H9 (cell line): Measurements from ENCODE around the gene STXBP5L. TPM values are rescaled to one million over a fixed set of nuclear protein-coding genes. Genes with fewer than 3 reads are reported as not detected.
"Not testable (repeated sequence)": the region's sequence is repeated elsewhere in the genome, so short reads cannot be mapped to it uniquely, and the experiment has no call there.

Experiments used
- DNase-seq: peaks from one replicate; pipeline ENCODE4 v3.0.0-alpha.2; 2017
- H2AFZ ChIP-seq: one replicate; pipeline ENCODE4 v1.6.1; 2013; ENCODE audit warnings: mild to moderate bottlenecking, low read length, control low read depth, moderate library complexity
- H2AK5ac ChIP-seq: 2 replicates; pipeline ENCODE4 v1.6.1; 2013; ENCODE audit warnings: low read length, control low read depth, mixed read lengths; ENCODE audit not compliant: insufficient read length
- H2BK120ac ChIP-seq: one replicate; pipeline ENCODE4 v1.6.1; 2013; ENCODE audit warnings: low read depth, mild to moderate bottlenecking, low read length, control low read depth, inconsistent platforms; ENCODE audit not compliant: poor library complexity, severe bottlenecking
- H2BK12ac ChIP-seq: 2 replicates; pipeline ENCODE4 v1.6.1; 2013; ENCODE audit warnings: low read length, control low read depth, mixed read lengths, low read depth; ENCODE audit not compliant: insufficient read length
- H2BK15ac ChIP-seq: 2 replicates; pipeline ENCODE4 v1.6.1; 2013; ENCODE audit warnings: low read depth, low read length, control low read depth
- H2BK20ac ChIP-seq: one replicate; pipeline ENCODE4 v1.6.1; 2013; ENCODE audit warnings: low read depth, mild to moderate bottlenecking, low read length, control low read depth, inconsistent platforms; ENCODE audit not compliant: poor library complexity, severe bottlenecking
- H2BK5ac ChIP-seq: 2 replicates; pipeline ENCODE4 v1.6.1; 2013; ENCODE audit warnings: low read length, control low read depth, mixed read lengths; ENCODE audit not compliant: insufficient read length
- H3K14ac ChIP-seq: 2 replicates; pipeline ENCODE4 v1.6.1; 2013; ENCODE audit warnings: low read length, control low read depth; ENCODE audit not compliant: insufficient read depth
- H3K18ac ChIP-seq: 2 replicates; pipeline ENCODE4 v1.6.1; 2013; ENCODE audit warnings: low read depth, mild to moderate bottlenecking, mixed read lengths, low read length, control low read depth; ENCODE audit not compliant: insufficient read length
- H3K23ac ChIP-seq: 2 replicates; pipeline ENCODE4 v1.6.1; 2013; ENCODE audit warnings: low read length, control low read depth, mixed read lengths, low read depth; ENCODE audit not compliant: insufficient read length
- H3K23me2 ChIP-seq: 2 replicates; pipeline ENCODE4 v1.6.1; 2013; ENCODE audit warnings: low read depth, mild to moderate bottlenecking, mixed read lengths, low read length, control low read depth; ENCODE audit not compliant: insufficient read length, poor library complexity, severe bottlenecking
- H3K27ac ChIP-seq: 2 replicates; pipeline ENCODE4 v1.5.1; 2013; ENCODE audit warnings: low read length, control low read depth, mixed read lengths, low read depth; ENCODE audit not compliant: insufficient read length
- H3K27me3 ChIP-seq: 2 replicates; pipeline ENCODE4 v1.6.1; 2013; ENCODE audit warnings: low read length, control low read depth, inconsistent platforms; ENCODE audit not compliant: insufficient read depth
- H3K4ac ChIP-seq: 2 replicates; pipeline ENCODE4 v1.6.1; 2013; ENCODE audit warnings: low read depth, mild to moderate bottlenecking, control low read depth, inconsistent platforms, low read length, moderate library complexity
- H3K4me1 ChIP-seq: 2 replicates; pipeline ENCODE4 v1.6.1; 2013; ENCODE audit warnings: low read length, control low read depth, inconsistent platforms; ENCODE audit not compliant: insufficient read depth
- H3K4me2 ChIP-seq: 2 replicates; pipeline ENCODE4 v1.6.1; 2013; ENCODE audit warnings: low read length, control low read depth, mixed read lengths; ENCODE audit not compliant: insufficient read length, insufficient read depth
- H3K56ac ChIP-seq: 2 replicates; pipeline ENCODE4 v1.6.1; 2013; ENCODE audit warnings: low read depth, mild to moderate bottlenecking, mixed read lengths, low read length, control low read depth; ENCODE audit not compliant: insufficient read length
- H3K79me1 ChIP-seq: 2 replicates; pipeline ENCODE4 v1.6.1; 2013; ENCODE audit warnings: low read depth, mild to moderate bottlenecking, moderate library complexity, low read length, control low read depth, inconsistent platforms; ENCODE audit not compliant: insufficient read depth, poor library complexity, severe bottlenecking
- H3K79me2 ChIP-seq: 2 replicates; pipeline ENCODE4 v1.6.1; 2013; ENCODE audit warnings: low read length, control low read depth, inconsistent platforms; ENCODE audit not compliant: insufficient read depth
- H3K9ac ChIP-seq: 2 replicates; pipeline ENCODE4 v1.6.1; 2013; ENCODE audit warnings: low read length, control low read depth, mixed read lengths; ENCODE audit not compliant: insufficient read length; ENCODE audit errors: extremely low read depth
- H3K9me3 ChIP-seq: one replicate; pipeline ENCODE4 v1.6.1; 2013; ENCODE audit warnings: low read depth, low read length, inconsistent platforms; ENCODE audit not compliant: control insufficient read depth
- H3T11ph ChIP-seq: one replicate; pipeline ENCODE4 v1.6.1; 2013; ENCODE audit warnings: mild to moderate bottlenecking, low read length, control low read depth, inconsistent platforms
- H4K20me1 ChIP-seq: one replicate; pipeline ENCODE4 v1.6.1; 2013; ENCODE audit not compliant: control insufficient read depth, insufficient read length, insufficient read depth
- H4K5ac ChIP-seq: 2 replicates; pipeline ENCODE4 v1.6.1; 2013; ENCODE audit warnings: low read depth, mild to moderate bottlenecking, mixed read lengths, low read length, control low read depth; ENCODE audit not compliant: insufficient read length
- H4K8ac ChIP-seq: replicated peaks from 2 replicates; pipeline ENCODE4 v1.6.1; 2013; ENCODE audit warnings: low read length, control low read depth, mixed read lengths, low read depth; ENCODE audit not compliant: insufficient read length
- H4K91ac ChIP-seq: 2 replicates; pipeline ENCODE4 v1.6.1; 2013; ENCODE audit warnings: low read depth, mild to moderate bottlenecking, moderate library complexity, mixed read lengths, low read length, control low read depth; ENCODE audit not compliant: insufficient read length
- H3K27ac Mint-ChIP-seq, 3 experiments: 2 replicates in 2 of 3; 3 replicates in 1 of 3; pipeline ENCODE4 v1.8.0; 2020 to 2021; ENCODE audit warnings: mixed read lengths in 3 of 3, mild to moderate bottlenecking in 1 of 3, moderate library complexity in 1 of 3
- H3K27me3 Mint-ChIP-seq: 2 replicates; pipeline ENCODE4 v1.8.0; 2021; ENCODE audit warnings: low read depth, mild to moderate bottlenecking, moderate library complexity, mixed read lengths
- H3K36me3 Mint-ChIP-seq, 3 experiments: 2 replicates in 2 of 3; 3 replicates in 1 of 3; pipeline ENCODE4 v1.8.0; 2020 to 2021; ENCODE audit warnings: low read depth in 3 of 3, mixed read lengths in 3 of 3; ENCODE audit not compliant: insufficient read depth in 1 of 3
- H3K4me1 Mint-ChIP-seq, 2 experiments: 2 replicates each; pipeline ENCODE4 v1.8.0; 2020; ENCODE audit warnings: mixed read lengths in 2 of 2
- H3K4me3 Mint-ChIP-seq, 2 experiments: 2 replicates in 1 of 2; 3 replicates in 1 of 2; pipeline ENCODE4 v1.8.0; 2020 to 2021; ENCODE audit warnings: mild to moderate bottlenecking in 2 of 2, mixed read lengths in 2 of 2, moderate library complexity in 1 of 2
- H3K9me3 Mint-ChIP-seq, 2 experiments: 2 replicates in 1 of 2; 3 replicates in 1 of 2; pipeline ENCODE4 v1.8.0; 2020; ENCODE audit warnings: mild to moderate bottlenecking in 2 of 2, mixed read lengths in 2 of 2, moderate library complexity in 1 of 2
- WGBS: extraction: QIAGEN DNeasy Blood & Tissue Kit; methylation state at CpG from one replicate; pipeline ENCODE4 v1.1.7; 2013; ENCODE audit warnings: missing lambda C conversion rate, low lambda C conversion rate, mixed read lengths; ENCODE audit not compliant: insufficient read length; ENCODE audit errors: extremely low coverage; 5-methylcytosine and 5-hydroxymethylcytosine counted together
- total RNA-seq: library from RNA; stranded (reverse); gene quantifications from 2 replicates; pipeline ENCODE4 v1.2.1, GENCODE V29; 2021
- TF ChIP-seq, protein P1 (sequence below): fragments of 200-600 bp; sonication (generic); conservative IDR thresholded peaks from 3 replicates; pipeline ENCODE4 v1.8.0; 2021; ENCODE audit warnings: antibody characterized with exemption, mild to moderate bottlenecking

STXBP5L gene
- total RNA-seq, 1 experiment from 2014 or later = 4.7 TPM

DNA sequence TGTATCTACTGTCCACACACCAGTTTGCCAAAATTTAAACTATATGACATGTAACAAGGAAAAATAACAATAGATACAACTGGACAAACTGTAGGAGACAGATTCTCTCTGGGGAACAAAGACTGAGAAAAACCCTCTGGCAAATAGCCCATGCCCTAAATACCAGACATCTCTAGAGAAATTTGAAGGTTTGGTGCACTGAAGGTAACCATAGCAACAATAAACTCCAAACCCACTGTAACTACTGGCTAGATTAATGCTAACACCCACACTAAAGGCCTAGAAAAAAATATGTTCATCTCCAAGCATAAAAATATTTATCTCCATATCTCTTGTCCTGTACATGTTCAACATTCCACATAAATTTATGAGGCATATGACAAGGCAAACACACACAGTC lies 267.1 kb downstream of the STXBP5L start:
- no peak overlapping the region for H3K56ac ChIP-seq
- no peak overlapping the region for H4K8ac ChIP-seq
- H2BK120ac ChIP-seq = no peak overlapping the region
- no peak overlapping the region for H3K9ac ChIP-seq
- H3T11ph ChIP-seq = no peak overlapping the region
- Mint-ChIP-seq H3K27me3 (no peaks in the 10 kb centered on the region), H3K36me3 (peaks cover 6 to 40% (median 18%) of the 10 kb centered on the region in 3 experiments), H3K27ac (no peak overlapping the region), H3K9me3 (peaks cover 39 to 47% of the 10 kb centered on the region in 2 experiments), H3K4me1 (no peaks in the 10 kb centered on the region), H3K4me3 (no peak overlapping the region)
- no peaks in the 10 kb centered on the region for H3K4me1 ChIP-seq
- H2AK5ac ChIP-seq = no peak overlapping the region
- H4K20me1 ChIP-seq = no peaks in the 10 kb centered on the region
- no peak overlapping the region for H2AFZ ChIP-seq
- no peak overlapping the region for H2BK12ac ChIP-seq
- H3K27me3 ChIP-seq = no peaks in the 10 kb centered on the region
- no peaks in the 10 kb centered on the region for H3K79me2 ChIP-seq
- H2BK20ac ChIP-seq = no peak overlapping the region
- no peak overlapping the region for H3K18ac ChIP-seq
- no peak overlapping the region for H3K27ac ChIP-seq
- no peak overlapping the region for H4K5ac ChIP-seq
- no peak overlapping the region for H2BK15ac ChIP-seq
- H2BK5ac ChIP-seq = no peak overlapping the region
- H3K9me3 ChIP-seq = no peaks in the 10 kb centered on the region
- TF ChIP-seq, protein P1, sequence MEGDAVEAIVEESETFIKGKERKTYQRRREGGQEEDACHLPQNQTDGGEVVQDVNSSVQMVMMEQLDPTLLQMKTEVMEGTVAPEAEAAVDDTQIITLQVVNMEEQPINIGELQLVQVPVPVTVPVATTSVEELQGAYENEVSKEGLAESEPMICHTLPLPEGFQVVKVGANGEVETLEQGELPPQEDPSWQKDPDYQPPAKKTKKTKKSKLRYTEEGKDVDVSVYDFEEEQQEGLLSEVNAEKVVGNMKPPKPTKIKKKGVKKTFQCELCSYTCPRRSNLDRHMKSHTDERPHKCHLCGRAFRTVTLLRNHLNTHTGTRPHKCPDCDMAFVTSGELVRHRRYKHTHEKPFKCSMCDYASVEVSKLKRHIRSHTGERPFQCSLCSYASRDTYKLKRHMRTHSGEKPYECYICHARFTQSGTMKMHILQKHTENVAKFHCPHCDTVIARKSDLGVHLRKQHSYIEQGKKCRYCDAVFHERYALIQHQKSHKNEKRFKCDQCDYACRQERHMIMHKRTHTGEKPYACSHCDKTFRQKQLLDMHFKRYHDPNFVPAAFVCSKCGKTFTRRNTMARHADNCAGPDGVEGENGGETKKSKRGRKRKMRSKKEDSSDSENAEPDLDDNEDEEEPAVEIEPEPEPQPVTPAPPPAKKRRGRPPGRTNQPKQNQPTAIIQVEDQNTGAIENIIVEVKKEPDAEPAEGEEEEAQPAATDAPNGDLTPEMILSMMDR = no peak
- no peak overlapping the region for H3K23ac ChIP-seq
- H3K23me2 ChIP-seq = no peaks in the 10 kb centered on the region
- DNase-seq = no peak
- H3K79me1 ChIP-seq = no peaks in the 10 kb centered on the region
- H3K4ac ChIP-seq = no peak overlapping the region
- no peak overlapping the region for H3K14ac ChIP-seq
- no peak overlapping the region for H3K4me2 ChIP-seq
- no peak overlapping the region for H4K91ac ChIP-seq

- H2AK5ac ChIP-seq, H2BK20ac ChIP-seq, H3K27me3 ChIP-seq, H4K91ac ChIP-seq, H3K9ac ChIP-seq, H4K5ac ChIP-seq, H3K27me3 Mint-ChIP-seq, H4K8ac ChIP-seq, H2AFZ ChIP-seq, H3K23me2 ChIP-seq, H3K79me2 ChIP-seq, H4K20me1 ChIP-seq, H3K4me1 ChIP-seq, H2BK120ac ChIP-seq, DNase-seq, H3T11ph ChIP-seq, H3K9me3 ChIP-seq, H3K4me1 Mint-ChIP-seq, H3K27ac ChIP-seq, H2BK5ac ChIP-seq, H3K27ac Mint-ChIP-seq, H2BK15ac ChIP-seq, H2BK12ac ChIP-seq, H3K4ac ChIP-seq, H3K14ac ChIP-seq, H3K4me3 Mint-ChIP-seq, H3K4me2 ChIP-seq, H3K79me1 ChIP-seq, H3K18ac ChIP-seq, H3K56ac ChIP-seq, H3K23ac ChIP-seq: not testable (repeated sequence)
- Mint-ChIP-seq H3K36me3 (peaks cover 33 to 41% (median 39%) of the 10 kb centered on the region in 3 experiments), H3K9me3 (peaks cover 49 to 52% of the 10 kb centered on the region in 2 experiments)
- WGBS = no CpG with 5 or more reads among the region's 26 CpGs
Observed at GRCh38 chr3:121190626-121191025, 282.6 kb downstream of the STXBP5L start.
